B cell (primary cell): ENCODE measurements around the gene CDC34.

ENCODE experiments used
- EZH2 ChIP-seq: IDR thresholded peaks from 2 replicates; pipeline ENCODE4 v1.6.1; 2012; ENCODE audit warnings: borderline replicate concordance, low read depth, mild to moderate bottlenecking, moderate library complexity, low read length; ENCODE audit not compliant: insufficient read depth, poor library complexity, severe bottlenecking
- TF ChIP-seq, protein P1 (sequence below): fragments of 200-600 bp; IDR thresholded peaks from one replicate; pipeline ENCODE4 v1.8.0; 2022; ENCODE audit warnings: antibody characterized with exemption, mild to moderate bottlenecking

DNA sequence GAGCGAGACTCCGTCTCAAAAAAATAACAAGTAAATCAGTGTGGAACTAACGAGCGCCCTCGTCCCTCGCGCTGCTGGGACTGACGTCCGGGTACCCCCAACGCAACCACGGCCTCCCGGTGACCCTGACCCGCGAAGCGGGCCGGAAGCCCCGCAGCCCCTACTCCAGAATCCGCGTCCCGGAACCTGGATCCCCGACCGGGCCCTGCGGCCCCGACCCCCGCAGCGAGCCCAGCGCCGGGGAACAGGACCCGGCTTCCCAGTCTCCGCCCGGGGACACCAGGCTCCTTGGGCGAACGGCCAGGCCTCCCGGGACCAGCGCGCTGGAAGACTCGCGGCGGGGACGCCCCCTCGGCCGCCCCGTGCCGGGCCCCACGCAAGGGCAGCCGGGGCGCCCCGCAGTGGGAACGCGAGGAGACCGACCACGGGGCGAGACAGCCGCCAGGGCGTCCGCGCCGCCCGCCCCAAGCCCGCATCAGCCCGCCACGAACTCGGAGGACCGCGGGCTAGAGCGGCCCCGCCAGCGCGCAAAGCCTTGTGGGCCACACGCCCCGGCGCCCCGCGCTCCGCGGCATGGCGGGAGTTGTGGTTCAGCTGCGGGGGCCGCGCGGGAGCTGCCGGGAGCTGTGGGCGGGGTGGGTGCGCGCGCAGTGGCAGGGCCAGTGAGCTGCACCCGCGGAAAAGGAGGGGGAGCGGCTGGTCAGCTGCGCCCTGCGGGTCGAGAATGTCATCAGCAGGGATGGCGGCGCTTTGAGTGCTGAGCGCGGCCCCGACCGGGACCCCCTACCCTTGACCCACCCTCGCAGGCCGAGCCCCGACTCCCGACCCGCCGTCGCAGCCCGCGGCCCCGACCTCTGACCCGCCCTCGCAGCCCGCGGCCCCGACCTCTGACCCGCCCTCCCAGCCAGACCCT is 42.8 kb upstream of the CDC34 start:
- TF ChIP-seq, protein P1, sequence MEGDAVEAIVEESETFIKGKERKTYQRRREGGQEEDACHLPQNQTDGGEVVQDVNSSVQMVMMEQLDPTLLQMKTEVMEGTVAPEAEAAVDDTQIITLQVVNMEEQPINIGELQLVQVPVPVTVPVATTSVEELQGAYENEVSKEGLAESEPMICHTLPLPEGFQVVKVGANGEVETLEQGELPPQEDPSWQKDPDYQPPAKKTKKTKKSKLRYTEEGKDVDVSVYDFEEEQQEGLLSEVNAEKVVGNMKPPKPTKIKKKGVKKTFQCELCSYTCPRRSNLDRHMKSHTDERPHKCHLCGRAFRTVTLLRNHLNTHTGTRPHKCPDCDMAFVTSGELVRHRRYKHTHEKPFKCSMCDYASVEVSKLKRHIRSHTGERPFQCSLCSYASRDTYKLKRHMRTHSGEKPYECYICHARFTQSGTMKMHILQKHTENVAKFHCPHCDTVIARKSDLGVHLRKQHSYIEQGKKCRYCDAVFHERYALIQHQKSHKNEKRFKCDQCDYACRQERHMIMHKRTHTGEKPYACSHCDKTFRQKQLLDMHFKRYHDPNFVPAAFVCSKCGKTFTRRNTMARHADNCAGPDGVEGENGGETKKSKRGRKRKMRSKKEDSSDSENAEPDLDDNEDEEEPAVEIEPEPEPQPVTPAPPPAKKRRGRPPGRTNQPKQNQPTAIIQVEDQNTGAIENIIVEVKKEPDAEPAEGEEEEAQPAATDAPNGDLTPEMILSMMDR = no peak
- no peak for TF ChIP-seq EZH2
